NCI-H748 treated with DMSO at 0.1 percent for 48 hours (cell line): ENCODE results near the gene MIOX.

Experiments used
- DNase-seq: peaks from one replicate; lab custom pipeline; 2025; lab: John Stamatoyannopoulos, UW

Gene MIOX

GRCh38 chr22:50473855-50474671 is 12.6 kb upstream of the MIOX start:
- DNase-seq: no peak

- DNase-seq: peak; percentile 77
These were observed 11.7 kb upstream of the MIOX start, which contains the start of gene SBF1 for GRCh38 chr22:50474710-50475651. Gene SBF1 (minus strand): TSS chr22:50475035. CDS start chr22:50474840, 195 bp downstream.

GRCh38 chr22:50475652-50476002 is 11.0 kb upstream of the MIOX start:
- DNase-seq: no peak

- DNase-seq: no peak
These were observed 9.8 kb upstream of the MIOX start for GRCh38 chr22:50476868-50477267.

GRCh38 chr22:50477923-50478322 is 8.7 kb upstream of the MIOX start:
- no peak for DNase-seq

- DNase-seq: no peak
These were observed 6.9 kb upstream of the MIOX start for GRCh38 chr22:50479721-50480120.

GRCh38 chr22:50481045-50481439 is 5.6 kb upstream of the MIOX start:
- no peak for DNase-seq

GRCh38 chr22:50481440-50482106 is 5.1 kb upstream of the MIOX start, which contains the start of gene ADM2:
Gene ADM2 (plus strand): TSS chr22:50481543. CDS start chr22:50481848, 305 bp downstream.
- DNase-seq: no peak

- DNase-seq: no peak
These were observed 4.3 kb upstream of the MIOX start for GRCh38 chr22:50482107-50483074.

GRCh38 chr22:50483106-50483505 is 3.6 kb upstream of the MIOX start:
- no peak for DNase-seq

- no peak for DNase-seq
These were observed 3.1 kb upstream of the MIOX start for GRCh38 chr22:50483556-50483955.

GRCh38 chr22:50483977-50484853 is 2.4 kb upstream of the MIOX start:
- DNase-seq: no peak

GRCh38 chr22:50485221-50486131 is 1.2 kb upstream of the MIOX start:
- DNase-seq: no peak

GRCh38 chr22:50487290-50488005 is 789 bp downstream of the MIOX start:
- DNase-seq: no peak

- DNase-seq: no peak
These were observed 1.5 kb downstream of the MIOX start for GRCh38 chr22:50488006-50488677.

GRCh38 chr22:50488886-50489285 is 2.2 kb downstream of the MIOX start:
- no peak for DNase-seq

- no peak for DNase-seq
These were observed 2.9 kb downstream of the MIOX start for GRCh38 chr22:50489363-50490243.
